HuH-7.5 (cell line): ENCODE data around the gene SLC15A5.

Experiments
- DNase-seq: peaks from one replicate; pipeline ENCODE4 v3.0.0; 2011; ENCODE audit warnings: low spot score

Gene SLC15A5

GRCh38 chr12:16261944-16262475 lies 15.5 kb downstream of the SLC15A5 start:
- no peak for DNase-seq

GRCh38 chr12:16260206-16260605 lies 17.3 kb downstream of the SLC15A5 start:
- no peak for DNase-seq

- no peak for DNase-seq
These were observed 18.5 kb downstream of the SLC15A5 start for GRCh38 chr12:16258963-16259362.

- no peak for DNase-seq
These were observed 31.2 kb downstream of the SLC15A5 start for GRCh38 chr12:16246264-16246663.

- no peak for DNase-seq
These were observed 32.3 kb downstream of the SLC15A5 start for GRCh38 chr12:16245209-16245608.

GRCh38 chr12:16243487-16244412 lies 33.7 kb downstream of the SLC15A5 start:
- no peak for DNase-seq

- no peak for DNase-seq
These were observed 36.1 kb downstream of the SLC15A5 start for GRCh38 chr12:16241346-16241745.

- no peak for DNase-seq
These were observed 38.8 kb downstream of the SLC15A5 start for GRCh38 chr12:16238661-16239060.

GRCh38 chr12:16229676-16230075 lies 47.8 kb downstream of the SLC15A5 start:
- DNase-seq, result no peak

GRCh38 chr12:16228067-16228466 lies 49.4 kb downstream of the SLC15A5 start:
- DNase-seq, result no peak

- no peak for DNase-seq
These were observed 51.8 kb downstream of the SLC15A5 start for GRCh38 chr12:16225692-16226091.

- DNase-seq, result no peak
These were observed 53.3 kb downstream of the SLC15A5 start for GRCh38 chr12:16224196-16224595.

- DNase-seq, result no peak
These were observed 55.7 kb downstream of the SLC15A5 start for GRCh38 chr12:16221776-16222175.

GRCh38 chr12:16220120-16220519 lies 57.4 kb downstream of the SLC15A5 start:
- DNase-seq, result no peak

GRCh38 chr12:16218934-16219751 lies 58.3 kb downstream of the SLC15A5 start:
- no peak for DNase-seq

GRCh38 chr12:16218234-16218633 lies 59.3 kb downstream of the SLC15A5 start:
- DNase-seq, result no peak

GRCh38 chr12:16211731-16212130 lies 65.8 kb downstream of the SLC15A5 start:
- no peak for DNase-seq

GRCh38 chr12:16198884-16199283 lies 78.6 kb downstream of the SLC15A5 start:
- DNase-seq, result no peak

GRCh38 chr12:16197600-16197999 lies 79.9 kb downstream of the SLC15A5 start:
- no peak for DNase-seq

GRCh38 chr12:16189849-16190248 lies 87.6 kb downstream of the SLC15A5 start:
- no peak for DNase-seq

- DNase-seq, result no peak
These were observed 89.8 kb downstream of the SLC15A5 start for GRCh38 chr12:16187660-16188059.

GRCh38 chr12:16184681-16185080 lies 92.8 kb downstream of the SLC15A5 start:
- no peak for DNase-seq

GRCh38 chr12:16183541-16183940 lies 93.9 kb downstream of the SLC15A5 start:
- DNase-seq, result no peak
